PC-3 (cell line): Measurements from ENCODE around the gene HIBADH. TPM values are rescaled to one million over a fixed set of nuclear protein-coding genes. Genes with fewer than 3 reads are reported as not detected.

ENCODE experiments used
- ATAC-seq: fragments of 200-7000 bp; cut with Tn5 transposase; 2 replicates; pipeline ENCODE4 v1.9.1; 2020; ENCODE audit warnings: mild to moderate bottlenecking, moderate library complexity
- BruUV-seq: library from RNA; stranded (reverse); fragments of 400-500 nt; replicated peaks from 2 replicates; lab custom pipeline; 2021; lab: Mats Ljungman, UMichigan
- CTCF ChIA-PET: fragments of 300-600 bp; sonication (Branson Sonifier 250); formaldehyde crosslinking; loops from one replicate; lab custom pipeline; 2022; ENCODE audit warnings: antibody characterized with exemption; lab: Charles Lee
- POLR2A ChIA-PET: fragments of 300-600 bp; sonication (Branson Sonifier 250); formaldehyde crosslinking; loops from one replicate; lab custom pipeline; 2022; ENCODE audit warnings: antibody characterized with exemption; ENCODE audit not compliant: unreplicated experiment; lab: Charles Lee
- DNase-seq: peaks from one replicate; pipeline ENCODE4 v3.0.0-alpha.2; 2015
- H2AFZ ChIP-seq: fragments of 300-600 bp; sonication (generic); 2 replicates; pipeline ENCODE4 v1.6.0; 2016; ENCODE audit warnings: antibody characterized with exemption, low read length
- H3F3A ChIP-seq: fragments of 300-600 bp; sonication (generic); one replicate; pipeline ENCODE4 v1.6.0; 2017; ENCODE audit warnings: antibody characterized with exemption, low read length, control low read depth, mild to moderate bottlenecking; ENCODE audit not compliant: unreplicated experiment
- H3K27ac ChIP-seq: fragments of 300-600 bp; sonication (generic); 2 replicates; pipeline ENCODE4 v1.5.1; 2016; ENCODE audit warnings: mild to moderate bottlenecking, low read length
- H3K27me3 ChIP-seq: fragments of 300-600 bp; sonication (generic); 2 replicates; pipeline ENCODE4 v1.6.1; 2016; ENCODE audit warnings: low read length, mixed read lengths
- H3K36me3 ChIP-seq: fragments of 300-600 bp; sonication (generic); 2 replicates; pipeline ENCODE4 v1.6.1; 2016; ENCODE audit warnings: low read depth, mixed run types, low read length, mixed read lengths
- H3K4me1 ChIP-seq: fragments of 300-600 bp; sonication (generic); 2 replicates; pipeline ENCODE4 v1.5.1; 2016; ENCODE audit warnings: low read length; ENCODE audit not compliant: insufficient read depth
- H3K4me2 ChIP-seq: fragments of 300-600 bp; sonication (generic); 2 replicates; pipeline ENCODE4 v1.6.0; 2016; ENCODE audit warnings: low read length
- H3K4me3 ChIP-seq: fragments of 300-600 bp; sonication (generic); 2 replicates; pipeline ENCODE4 v1.5.1; 2016; ENCODE audit warnings: mild to moderate bottlenecking, low read length, mixed read lengths
- H3K79me2 ChIP-seq: fragments of 300-600 bp; sonication (generic); 2 replicates; pipeline ENCODE4 v1.6.1; 2017; ENCODE audit warnings: low read length, mixed read lengths
- H3K9ac ChIP-seq: fragments of 300-600 bp; sonication (generic); 2 replicates; pipeline ENCODE4 v1.6.0; 2016; ENCODE audit warnings: mild to moderate bottlenecking, low read length
- H3K9me2 ChIP-seq: fragments of 300-600 bp; sonication (generic); replicated peaks from 2 replicates; pipeline ENCODE4 v1.6.1; 2016; ENCODE audit warnings: mixed run types, low read length, mixed read lengths
- H3K9me3 ChIP-seq: fragments of 300-600 bp; sonication (generic); 2 replicates; pipeline ENCODE4 v1.6.1; 2016; ENCODE audit warnings: low read length, mixed read lengths
- H4K20me1 ChIP-seq: fragments of 300-600 bp; sonication (generic); 2 replicates; pipeline ENCODE4 v1.6.1; 2016; ENCODE audit warnings: low read length, mixed read lengths
- CTCF ChIP-seq: fragments of 300-600 bp; sonication (generic); conservative IDR thresholded peaks from 2 replicates; pipeline ENCODE4 v1.5.1; 2017; ENCODE audit warnings: antibody characterized with exemption, low read depth, mild to moderate bottlenecking, low read length
- EZH2 ChIP-seq: fragments of 300-600 bp; sonication (generic); IDR thresholded peaks from one replicate; pipeline ENCODE4 v1.6.1; 2017; ENCODE audit warnings: antibody characterized with exemption, mild to moderate bottlenecking, low read length; ENCODE audit not compliant: unreplicated experiment
- EZH2phosphoT487 ChIP-seq: fragments of 300-600 bp; sonication (generic); IDR thresholded peaks from 2 replicates; pipeline ENCODE4 v1.6.1; 2018; ENCODE audit warnings: mild to moderate bottlenecking, antibody characterized with exemption, low read length, borderline replicate concordance
- intact Hi-C: fragments of 100-400 bp; cut with micrococcal nuclease; formaldehyde crosslinking; loops from 2 replicates; pipeline ENCODE4 v1.9.0; 2023
- total RNA-seq: library from RNA; depleted of rRNA; stranded (reverse); fragments of >200 nt; gene quantifications from 2 replicates; pipeline ENCODE4 v1.2.3, GENCODE V29; 2014

Gene HIBADH
- total RNA-seq, 1 experiment from 2014 or later, result 45.8 TPM

GRCh38 chr7:27689591-27690164, 27.0 kb upstream of the HIBADH start:
- no peaks in the 10 kb centered on the region for H3F3A ChIP-seq
- TF ChIP-seq CTCF (peak; percentile 89), EZH2 (no peak)
- no peak overlapping the region for H3K9ac ChIP-seq
- H3K9me3 ChIP-seq, result no peaks in the 10 kb centered on the region
- H3K4me3 ChIP-seq, result no peak overlapping the region
- H3K79me2 ChIP-seq, result no peaks in the 10 kb centered on the region
- no peaks in the 10 kb centered on the region for H3K9me2 ChIP-seq
- intact Hi-C loops, result loop anchor here (1.0 to 10.0 kb wide), 6 partner anchors 48 to 385 kb away; no protein-coding TSS in a partner anchor
- 0 out of 2 replicates have a peak overlapping the region, but pooled peaks have one; percentile 29 for H2AFZ ChIP-seq
- no peaks in the 10 kb centered on the region for H3K36me3 ChIP-seq
- H3K4me1 ChIP-seq, result peaks cover 18% of the 10 kb centered on the region
- H3K27me3 ChIP-seq, result no peaks in the 10 kb centered on the region
- peak; percentile 93 for ATAC-seq
- no peaks in the 10 kb centered on the region for H4K20me1 ChIP-seq
- no peak overlapping the region for H3K27ac ChIP-seq
- no peak overlapping the region for H3K4me2 ChIP-seq
- ChIA-PET CTCF (interaction anchor here (0.6 kb wide), 1 partner anchor 231 kb away, joined by 6 read pairs; no protein-coding TSS in a partner anchor), POLR2A (no interaction called here)
- BruUV-seq, result no TSS peak
- peak; percentile 67 for DNase-seq

- no peaks in the 10 kb centered on the region for H3K9me2 ChIP-seq
- no peak overlapping the region for H3K27ac ChIP-seq
- H3K4me3 ChIP-seq, result no peak overlapping the region
- DNase-seq, result no peak
- H3K9me3 ChIP-seq, result no peaks in the 10 kb centered on the region
- H3K27me3 ChIP-seq, result no peaks in the 10 kb centered on the region
- H3K9ac ChIP-seq, result no peak overlapping the region
- ChIA-PET POLR2A (no interaction called here), CTCF (interaction anchor here (0.6 kb wide), 1 partner anchor 231 kb away, joined by 6 read pairs; no protein-coding TSS in a partner anchor)
- ATAC-seq, result peak; percentile 8; the same call in 1 of the 2 replicates
- H4K20me1 ChIP-seq, result no peaks in the 10 kb centered on the region
- no peaks in the 10 kb centered on the region for H3F3A ChIP-seq
- H2AFZ ChIP-seq, result 0 out of 2 replicates have a peak overlapping the region, but pooled peaks have one; percentile 29
- TF ChIP-seq CTCF, result no peak
- no peak for TF ChIP-seq EZH2
- no peak for TF ChIP-seq EZH2phosphoT487
- no TSS peak for BruUV-seq
- H3K79me2 ChIP-seq, result no peaks in the 10 kb centered on the region
- H3K36me3 ChIP-seq, result no peaks in the 10 kb centered on the region
- H3K4me1 ChIP-seq, result peaks cover 16% of the 10 kb centered on the region
- intact Hi-C loops, result loop anchor here (1.0 to 5.0 kb wide), 4 partner anchors 48 to 333 kb away; no protein-coding TSS in a partner anchor
- no peak overlapping the region for H3K4me2 ChIP-seq
Measured at GRCh38 chr7:27689150-27689549, 26.5 kb upstream of the HIBADH start.

- no peak overlapping the region for H3K27ac ChIP-seq
- no peak overlapping the region for H3K4me3 ChIP-seq
- H2AFZ ChIP-seq, result no peak overlapping the region
- no peaks in the 10 kb centered on the region for H3F3A ChIP-seq
- no peaks in the 10 kb centered on the region for H3K9me2 ChIP-seq
- H3K79me2 ChIP-seq, result no peaks in the 10 kb centered on the region
- no peak overlapping the region for H3K4me2 ChIP-seq
- no peaks in the 10 kb centered on the region for H3K27me3 ChIP-seq
- H3K4me1 ChIP-seq, result peaks cover 11% of the 10 kb centered on the region
- DNase-seq, result no peak
- no peaks in the 10 kb centered on the region for H3K9me3 ChIP-seq
- H4K20me1 ChIP-seq, result no peaks in the 10 kb centered on the region
- BruUV-seq, result no TSS peak
- no peak for ATAC-seq
- intact Hi-C loops, result loop anchor here (1.0 to 5.0 kb wide), 4 partner anchors 49 to 334 kb away; no protein-coding TSS in a partner anchor
- no peak overlapping the region for H3K9ac ChIP-seq
- no peak for TF ChIP-seq EZH2
- no peak for TF ChIP-seq CTCF
- no peak for TF ChIP-seq EZH2phosphoT487
- H3K36me3 ChIP-seq, result no peaks in the 10 kb centered on the region
- ChIA-PET CTCF (interaction anchor here (0.6 kb wide), 1 partner anchor 331 kb away, joined by 3 read pairs; no protein-coding TSS in a partner anchor), POLR2A (no interaction called here)
Measured at GRCh38 chr7:27688646-27689045, 26.0 kb upstream of the HIBADH start.
